Activated CD4-positive, alpha-beta T cell treated with anti-CD3 and anti-CD28 coated beads, Interleukin-10, Interleukin-2, amounts not matched to agents 100 ng/mL and 50 ng/mL, durations not matched to agents 16 hours and 8 hours (primary cell): Measurements from ENCODE around the gene SDK1.

Source experiments
- DNase-seq: peaks from one replicate; pipeline ENCODE4 v3.0.0-alpha.2; 2020

SDK1 gene

GRCh38 chr7:3464900-3465622 is 164.0 kb downstream of the SDK1 start:
- DNase-seq: no peak

- no peak for DNase-seq
Measured at GRCh38 chr7:3466261-3466660, 165.2 kb downstream of the SDK1 start.

GRCh38 chr7:3469641-3470040 is 168.6 kb downstream of the SDK1 start:
- no peak for DNase-seq

DNA sequence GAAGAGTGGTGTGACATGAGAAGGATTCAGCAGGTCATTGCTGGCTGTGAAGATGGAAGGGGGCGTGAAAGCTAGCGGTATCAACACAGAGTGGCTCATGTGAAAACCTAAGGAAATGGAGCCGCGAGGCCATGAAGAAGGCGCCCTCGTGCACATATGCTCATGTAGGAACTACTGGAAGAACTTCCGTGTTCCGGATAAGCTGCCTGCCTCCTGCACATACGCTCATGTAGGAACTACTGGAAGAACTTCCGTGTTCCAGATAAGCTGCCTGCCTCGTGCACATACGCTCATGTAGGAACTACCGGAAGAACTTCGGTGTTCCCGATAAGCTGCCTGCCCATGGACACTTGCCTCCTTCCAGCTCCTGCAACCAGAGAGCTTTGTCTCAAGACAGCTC is 179.1 kb downstream of the SDK1 start:
- no peak for DNase-seq

DNA sequence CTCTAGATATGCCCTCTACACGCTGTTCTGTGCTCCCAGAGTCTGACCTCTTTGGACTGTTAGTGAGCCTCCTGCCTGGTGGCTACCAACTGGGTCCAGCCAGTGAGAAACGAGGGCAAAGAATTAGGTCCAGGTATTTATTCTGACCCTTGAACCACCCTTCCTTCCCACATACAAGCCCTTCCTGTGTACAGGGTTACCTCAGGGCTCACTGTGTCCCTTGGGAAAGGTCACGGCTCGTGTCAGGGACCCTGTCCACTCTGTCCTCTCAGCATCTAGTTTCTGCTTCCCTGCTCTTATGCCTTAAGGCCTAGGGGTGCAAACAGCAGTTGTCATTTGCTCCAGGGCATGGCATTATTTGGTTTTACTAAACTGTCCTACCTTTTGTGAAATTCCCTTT is 180.4 kb downstream of the SDK1 start:
- no peak for DNase-seq

GRCh38 chr7:3482147-3482921 is 181.3 kb downstream of the SDK1 start:
- no peak for DNase-seq

DNA sequence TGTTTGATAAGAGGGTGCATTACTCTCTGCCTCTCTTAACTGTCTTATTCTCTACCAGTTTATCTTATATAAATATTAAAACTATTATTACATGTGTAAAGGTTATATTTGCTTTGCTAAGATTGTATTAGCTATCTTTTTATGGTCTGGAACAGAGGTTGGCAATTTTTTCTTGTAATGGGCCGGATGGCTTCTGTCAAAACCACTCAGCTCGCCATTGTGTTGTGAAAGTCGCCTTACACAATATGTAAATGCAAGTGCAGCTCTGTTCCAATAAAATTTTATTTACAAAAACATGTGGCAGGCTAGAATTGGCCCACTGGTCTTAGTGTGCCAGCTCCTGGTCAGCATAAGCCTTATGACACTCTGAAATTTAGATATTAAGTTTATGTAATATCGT is 185.8 kb downstream of the SDK1 start:
- no peak for DNase-seq

DNA sequence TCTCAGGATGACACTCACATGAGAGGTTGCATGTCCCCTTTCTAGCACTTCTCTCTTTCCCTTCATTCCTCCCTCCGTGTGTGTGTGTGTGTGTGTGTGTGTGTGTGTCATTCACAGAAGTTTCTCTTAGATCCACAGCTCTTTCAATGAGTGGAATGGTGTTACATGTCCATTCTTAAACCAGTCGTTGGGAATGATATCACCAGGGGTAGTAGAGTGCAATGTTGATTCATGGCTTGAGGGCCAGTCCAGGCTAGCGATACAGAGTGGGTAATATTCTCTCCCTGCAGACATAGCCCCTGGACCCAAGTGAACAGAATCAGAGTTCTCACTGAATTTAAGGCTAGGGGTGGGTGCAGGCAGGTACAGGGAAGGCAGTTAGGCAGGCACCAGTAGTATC is 187.8 kb downstream of the SDK1 start:
- no peak for DNase-seq

GRCh38 chr7:3493499-3493898 is 192.4 kb downstream of the SDK1 start:
- DNase-seq: no peak

DNA sequence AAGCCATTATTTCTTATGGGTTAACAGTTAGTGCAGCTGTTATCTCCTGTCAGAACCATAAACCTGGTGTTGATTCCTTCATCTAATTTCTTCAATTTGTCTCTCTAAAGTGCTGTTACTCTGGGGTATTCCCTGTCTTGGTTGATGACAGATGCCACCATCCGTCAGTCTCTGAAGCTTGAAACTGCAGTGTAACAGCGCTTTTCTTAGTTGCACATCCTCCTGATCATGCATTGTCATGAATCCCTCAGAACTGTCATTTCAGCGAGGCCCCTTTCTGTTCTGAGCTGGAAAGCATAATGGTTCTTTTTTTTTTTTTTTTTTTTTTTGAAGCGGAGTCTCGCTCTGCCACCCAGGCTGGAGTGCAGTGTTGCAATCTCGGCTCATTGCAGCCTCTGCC is 193.9 kb downstream of the SDK1 start:
- no peak for DNase-seq

DNA sequence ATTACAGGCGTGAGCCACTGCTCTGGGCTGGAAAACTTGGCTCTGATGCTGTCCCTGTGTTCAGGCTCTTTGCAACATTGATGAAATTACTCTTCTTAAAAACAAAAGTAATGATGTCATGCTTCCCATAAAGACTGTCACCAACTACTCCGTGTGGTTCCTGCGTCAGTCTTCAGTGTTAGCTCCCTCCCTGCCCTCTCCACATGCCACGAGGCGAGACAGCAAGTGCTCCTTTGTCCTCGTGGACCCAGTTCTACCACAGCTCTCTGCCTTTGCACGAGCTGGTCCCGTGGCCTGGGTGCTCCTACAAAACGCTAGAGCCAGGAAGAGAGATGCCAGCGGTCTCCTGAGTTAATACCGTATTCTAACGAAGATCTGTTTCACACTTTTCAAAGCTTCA is 194.5 kb downstream of the SDK1 start:
- no peak for DNase-seq

GRCh38 chr7:3495954-3496353 is 194.9 kb downstream of the SDK1 start:
- no peak for DNase-seq

- no peak for DNase-seq
Measured at GRCh38 chr7:3497796-3498195, 196.7 kb downstream of the SDK1 start.

DNA sequence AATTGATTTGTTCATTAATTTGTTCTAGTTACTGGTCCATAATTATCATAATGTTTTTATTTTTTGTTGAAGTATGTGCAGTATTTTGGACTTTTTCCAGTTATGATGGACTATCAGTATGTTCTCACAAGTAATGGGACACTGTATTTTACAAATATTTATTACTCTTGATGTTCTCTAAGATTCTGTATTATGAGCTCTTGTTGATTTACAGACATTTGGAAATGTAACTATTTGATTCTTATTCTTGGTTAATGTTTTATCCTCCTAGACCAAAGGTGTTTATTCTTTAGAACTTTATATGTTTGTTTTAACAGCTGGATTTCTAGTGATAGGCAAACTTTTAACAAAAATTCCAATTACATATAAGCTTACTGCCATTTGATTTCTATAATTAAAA is 200.6 kb downstream of the SDK1 start:
- no peak for DNase-seq

DNA sequence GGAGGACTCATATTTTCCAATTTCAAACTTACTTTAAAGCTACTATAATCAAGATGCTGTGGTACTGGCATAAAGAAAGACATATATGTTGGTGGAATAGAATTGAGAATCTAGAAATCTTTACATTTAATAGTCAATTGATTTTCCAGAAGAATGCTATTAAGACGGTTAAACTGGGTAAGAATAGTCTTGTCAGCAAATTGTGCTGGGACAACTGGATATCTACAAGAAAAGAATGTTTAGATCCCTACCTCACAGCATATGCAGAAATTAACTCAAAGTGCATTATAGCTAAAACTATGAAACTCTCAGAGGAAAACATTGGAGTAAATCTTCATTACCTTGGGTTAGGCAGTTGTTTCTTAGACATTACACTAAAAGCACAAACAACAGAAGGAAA is 203.3 kb downstream of the SDK1 start:
- DNase-seq: no peak

DNA sequence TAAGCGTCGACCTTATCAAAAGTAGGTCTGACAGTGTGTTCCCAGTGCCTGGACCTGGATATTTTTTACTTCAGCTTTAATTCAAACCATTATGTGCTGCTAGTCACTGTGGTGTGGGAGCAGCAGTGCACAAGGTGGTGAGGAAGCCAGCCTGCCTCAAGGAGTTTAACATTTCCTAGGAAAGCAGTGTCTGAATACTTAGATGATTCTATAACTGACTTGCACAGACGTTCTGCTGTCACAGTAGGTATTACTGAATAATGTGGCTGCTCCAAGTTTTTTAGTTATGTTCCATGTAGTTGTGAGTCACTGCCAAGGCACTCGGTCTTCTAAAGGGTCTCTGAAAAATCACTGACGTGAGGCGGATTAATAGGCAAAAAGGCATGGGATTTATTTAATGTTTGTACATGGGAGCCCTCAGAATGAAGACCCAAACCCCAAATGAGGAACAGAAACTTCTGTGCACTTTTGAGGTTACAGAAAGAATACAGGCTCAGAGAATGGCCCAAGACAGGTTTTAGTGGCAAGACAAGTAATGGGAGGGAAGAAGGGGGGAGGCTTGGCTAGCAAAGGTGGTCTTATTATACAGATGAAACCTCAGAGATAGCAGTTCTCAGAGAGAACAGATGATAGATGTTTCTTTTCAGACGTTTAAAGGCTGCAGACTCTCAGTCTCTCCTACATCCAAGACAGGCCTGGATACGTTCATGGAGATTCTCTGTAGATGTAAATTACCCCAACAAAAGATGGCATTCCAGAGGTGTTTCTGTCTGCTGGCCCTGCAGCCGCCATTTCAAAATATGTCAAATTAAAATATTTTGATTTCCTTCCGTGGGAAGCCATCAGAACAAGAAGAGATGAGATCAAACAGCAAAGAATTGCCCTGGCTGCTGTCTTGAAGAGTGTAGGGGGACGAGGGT is 209.3 kb downstream of the SDK1 start:
- no peak for DNase-seq

GRCh38 chr7:3517344-3517743 is 216.3 kb downstream of the SDK1 start:
- DNase-seq: no peak

GRCh38 chr7:3518546-3518945 is 217.5 kb downstream of the SDK1 start:
- DNase-seq: no peak

DNA sequence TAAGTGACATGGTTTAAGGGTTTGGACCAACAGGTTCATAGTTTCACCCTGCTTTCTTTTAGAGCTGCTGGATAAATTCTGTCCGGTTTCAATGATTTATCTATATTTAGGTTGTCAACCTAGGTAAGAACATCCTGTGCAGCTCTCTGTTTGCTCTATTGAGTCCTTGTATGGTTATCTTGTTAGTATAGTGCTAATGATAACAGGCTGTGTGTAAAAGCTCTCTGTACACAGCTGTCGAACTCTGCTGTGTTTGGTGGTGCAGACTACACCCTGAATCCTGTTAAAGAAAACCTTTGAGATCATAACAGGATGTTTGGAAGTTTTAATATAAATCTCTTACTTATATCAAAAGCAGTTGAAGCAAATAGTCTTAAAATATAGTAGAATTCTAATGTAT is 219.2 kb downstream of the SDK1 start:
- no peak for DNase-seq

DNA sequence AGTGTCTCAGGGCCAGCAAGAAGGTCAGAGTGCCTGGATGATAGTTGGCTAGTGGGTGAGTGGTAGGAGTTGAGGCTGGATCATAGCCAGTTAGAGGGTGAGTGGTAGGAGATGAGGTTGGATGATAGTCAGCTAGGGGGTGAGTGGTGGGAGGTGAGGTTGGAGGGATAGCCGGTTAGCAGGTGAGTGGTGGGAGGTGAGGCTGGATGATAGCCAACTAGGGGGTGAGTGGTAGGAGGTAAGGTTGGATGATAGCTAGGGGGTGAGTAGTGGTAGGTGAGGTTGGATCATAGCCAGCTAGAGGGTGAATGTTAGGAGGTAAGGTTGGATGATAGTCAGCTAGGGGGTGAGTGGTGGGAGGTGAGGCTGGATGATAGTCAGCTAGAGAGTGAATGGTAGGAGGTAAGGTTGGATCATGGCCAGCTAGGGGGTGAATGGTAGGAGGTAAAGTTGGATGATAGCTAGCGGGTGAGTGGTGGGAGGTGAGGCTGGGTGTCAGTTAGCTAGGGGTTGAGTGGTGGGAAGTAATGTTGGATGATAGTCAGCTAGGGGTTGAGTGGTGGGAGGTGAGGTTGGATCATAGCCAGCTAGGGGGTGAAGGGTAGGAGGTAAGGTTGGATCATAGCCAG is 226.6 kb downstream of the SDK1 start:
- no peak for DNase-seq

DNA sequence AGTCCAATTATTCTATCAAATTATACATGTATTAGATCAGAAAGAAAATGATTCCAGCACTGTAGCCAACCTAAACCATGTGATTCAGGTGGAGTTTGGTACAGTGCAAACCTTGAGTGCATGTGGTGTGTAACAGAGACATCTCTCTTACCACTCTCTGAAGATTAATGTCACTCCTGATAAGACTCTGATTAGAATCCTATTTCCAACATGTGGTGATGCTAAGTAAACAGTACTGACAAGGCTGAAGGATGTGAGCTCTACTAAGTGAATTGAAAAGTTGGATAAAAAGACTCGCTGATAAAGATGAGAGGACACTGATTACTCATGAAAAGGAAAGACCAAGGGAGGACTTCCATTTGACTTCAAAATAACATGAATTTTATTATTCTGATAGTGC is 232.0 kb downstream of the SDK1 start:
- no peak for DNase-seq

DNA sequence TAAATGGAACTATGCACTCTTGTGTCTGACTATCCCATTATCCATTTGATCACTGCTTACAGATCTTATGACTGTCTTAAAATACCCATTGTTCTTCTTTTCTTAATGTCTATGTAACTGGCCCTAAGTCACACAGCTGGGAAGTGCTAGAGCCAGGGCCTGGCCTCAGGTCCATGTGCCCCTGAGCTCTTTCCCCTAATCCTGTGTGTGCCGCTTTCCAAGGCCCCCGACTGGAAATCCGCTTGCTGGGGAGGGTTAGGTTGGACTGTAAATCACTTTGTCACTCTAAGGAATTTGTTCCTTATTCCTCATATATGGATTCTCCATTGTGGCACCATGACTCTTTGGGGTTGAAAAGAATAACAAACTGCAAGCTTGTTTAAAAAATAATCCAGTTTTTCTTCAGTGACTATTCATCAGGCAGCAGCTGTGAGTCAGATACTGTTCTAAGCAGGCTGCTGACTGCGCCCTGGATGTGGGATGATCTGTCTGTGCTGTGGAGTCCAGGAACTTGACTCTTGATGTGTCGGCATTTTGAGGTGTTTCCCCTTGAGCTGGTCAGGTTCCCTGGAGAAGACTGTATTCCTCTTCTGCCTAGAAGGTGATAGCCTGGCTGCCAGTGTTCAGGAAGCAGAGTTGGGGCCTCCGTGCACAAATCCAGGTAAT is 236.3 kb downstream of the SDK1 start:
- no peak for DNase-seq

DNA sequence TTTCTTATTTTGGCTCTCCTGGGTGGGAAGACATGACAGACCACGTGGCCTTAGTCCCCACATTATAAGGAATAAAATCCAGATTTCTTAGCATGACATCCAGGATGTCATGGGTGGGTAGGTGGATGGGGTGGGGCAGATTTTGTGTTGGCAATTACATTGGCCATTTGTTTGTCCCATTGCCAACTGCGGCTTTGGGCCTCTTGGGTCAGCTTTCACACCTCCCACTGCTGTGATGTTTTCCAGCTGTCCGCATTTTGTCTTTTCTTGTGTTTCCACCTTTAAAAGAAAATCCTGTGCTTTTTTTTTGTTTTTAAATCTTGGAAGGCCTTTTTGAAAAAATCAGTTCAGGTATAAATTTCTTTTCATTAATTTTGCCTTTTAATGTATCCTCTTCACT is 237.0 kb downstream of the SDK1 start:
- DNase-seq: no peak
